H1 (cell line): ENCODE data around the gene RXRA. TPM values are rescaled to one million over a fixed set of nuclear protein-coding genes. Genes with fewer than 3 reads are reported as not detected.

Source experiments
- microRNA-seq, 2 experiments: library from miRNA; unstranded; fragments of <30 nt; microRNA quantifications; one replicate each; pipeline versions ENCODE4 to v1.2.0, GENCODE V29; 2016 to 2020; ENCODE audit warnings: borderline microRNAs expressed in 2 of 2, borderline number of aligned reads in 2 of 2, borderline replicate concordance in 1 of 2
- polyA plus RNA-seq, 7 experiments: library from polyadenylated mRNA; depleted of rRNA in 3 of 7; stranded (reverse) in 5 of 7; unstranded in 2 of 7; fragments of >200 nt in 5 of 7; fragments of 200-250 nt in 2 of 7; gene quantifications; 1 replicate in 5 of 7; 2 replicates in 1 of 7; 4 replicates in 1 of 7; pipeline versions ENCODE4 v1.2.1 to v1.2.3, GENCODE V29; 2011 to 2013; ENCODE audit warnings: missing spikeins in 2 of 7, mixed read lengths in 2 of 7
- small RNA-seq: library from polyadenylated mRNA; stranded (forward); fragments of <200 nt; extraction: miRNeasy Mini kit (QIAGEN cat#:217004); gene quantifications from one replicate; pipeline ENCODE3, GENCODE V24; 2013; ENCODE audit not compliant: insufficient read depth
- total RNA-seq: library from RNA; stranded (reverse); fragmentation: NEBNext Ultra II Directional; extraction: Animal tissue kit (Norgen Biotek cat#: 25700); gene quantifications from 2 replicates; pipeline ENCODE4 v1.2.1, GENCODE V29; 2021

The RXRA gene
- total and polyA plus RNA-seq, 2 of the 8 experiments (the other 6 are each of a cell fraction or from before 2014, with no cell fraction given): 9.8 to 29.4 TPM

Small RNAs within 50 kb of the gene (microRNA-seq; reads per million reads assigned to microRNA genes)
- 0 reads per million in 2 experiments for gene MIR4669

Small RNAs within 50 kb of the gene (small RNA-seq; reads per million reads assigned to genes)
- not detected for gene MIR4669

Other genes starting within 250 kb of the RXRA start
- 68.1 and 69.7 TPM in 2 replicates for gene WDR5, start 190.4 kb upstream of the RXRA start, total RNA-seq
- 38.4 and 60.6 TPM in 2 replicates for gene WDR5, start 190.4 kb upstream of the RXRA start, polyA plus RNA-seq (2011; rRNA removed)
- gene RNU6ATAC, start 161.9 kb upstream of the RXRA start, total RNA-seq: 159 and 179 TPM in 2 replicates
- gene RNU6ATAC, start 161.9 kb upstream of the RXRA start, polyA plus RNA-seq (2011; rRNA removed): not detected in 2 replicates